Measurements from ENCODE around the gene UFL1.

GRCh38 chr6:96554558-96554957, 33.0 kb downstream of the UFL1 start:
- TF ChIP-seq EP300 (IDR thresholded peaks at IDR 0.05) (no peak), CTCF (IDR thresholded peaks at IDR 0.05) (no peak)

Measured in sigmoid colon (tissue), 4 donors.